HCT116 (cell line): ENCODE data around the gene RCC1. TPM values are rescaled to one million over a fixed set of nuclear protein-coding genes. Genes with fewer than 3 reads are reported as not detected.
"Not testable (repeated sequence)": the region's sequence is repeated elsewhere in the genome, so short reads cannot be mapped to it uniquely, and the experiment has no call there.

Experiments
- ATAC-seq: fragments of 200-7000 bp; cut with Tn5 transposase; 2 replicates; pipeline ENCODE4 v1.9.1; 2020; ENCODE audit warnings: mild to moderate bottlenecking, moderate library complexity
- BruUV-seq: library from RNA; stranded (reverse); fragments of 400-500 nt; replicated peaks from 2 replicates; lab custom pipeline; 2021; lab: Mats Ljungman, UMichigan
- CTCF ChIA-PET: fragments of 300-600 bp; sonication (Branson Sonifier 250); formaldehyde crosslinking; loops from one replicate; lab custom pipeline; 2021; ENCODE audit warnings: antibody characterized with exemption; lab: Charles Lee
- POLR2A ChIA-PET: fragments of 300-600, 350-600 bp; sonication (Branson Sonifier 250); formaldehyde crosslinking; loops from one replicate; lab custom pipeline; 2021; ENCODE audit warnings: antibody characterized with exemption; lab: Charles Lee
- RAD21 ChIA-PET, 2 experiments: fragments of 300-600 bp; sonication (Branson Sonifier 250); formaldehyde crosslinking; loops; one replicate each; lab custom pipeline; 2023; ENCODE audit warnings: low total read pairs in 2 of 2; ENCODE audit not compliant: uncharacterized antibody in 2 of 2, unreplicated experiment in 2 of 2, low non-redundant PET in 1 of 2; lab: Charles Lee
- DNase-seq: peaks from one replicate; pipeline ENCODE4 v3.0.0-alpha.2; 2010; ENCODE audit warnings: low read depth, low spot score
- H2AFZ ChIP-seq: fragments of 200-600 bp; shearing (Covaris generic), sonication (generic); 2 replicates; pipeline ENCODE4 v1.6.1; 2017; ENCODE audit warnings: low read depth, mixed run types, mixed read lengths, antibody characterized with exemption, low read length; ENCODE audit not compliant: poor library complexity, severe bottlenecking
- H3K27ac ChIP-seq: 2 replicates; pipeline ENCODE4 v1.5.1; 2012; ENCODE audit warnings: low read depth, low read length
- H3K27me3 ChIP-seq: fragments of 200-600 bp; sonication (generic); 2 replicates; pipeline ENCODE4 v1.6.1; 2016; ENCODE audit warnings: mixed run types, low read length, mixed read lengths; ENCODE audit not compliant: insufficient read depth
- H3K36me3 ChIP-seq, 2 experiments: fragments of 200-500 bp in 1 of 2; fragments of 200-600 bp in 1 of 2; sonication (Bioruptor generic) in 1 of 2; sonication (generic) in 1 of 2; 2 replicates each; pipeline versions ENCODE4 v1.5.1 to v1.6.1; 2014 to 2016; ENCODE audit warnings: low read length in 2 of 2, inconsistent platforms in 1 of 2, mixed read lengths in 1 of 2, mixed run types in 1 of 2; ENCODE audit not compliant: insufficient read depth in 2 of 2, control insufficient read depth in 1 of 2
- H3K4me1 ChIP-seq, 2 experiments: fragments of 200-600 bp in 1 of 2; sonication (generic) in 1 of 2; 2 replicates each; pipeline versions ENCODE4 v1.5.1 to v1.6.1; 2012 to 2017; ENCODE audit warnings: low read length in 2 of 2, inconsistent platforms in 1 of 2, mild to moderate bottlenecking in 1 of 2, mixed read lengths in 1 of 2, mixed run types in 1 of 2, moderate library complexity in 1 of 2; ENCODE audit not compliant: insufficient read depth in 2 of 2, control insufficient read depth in 1 of 2
- H3K4me2 ChIP-seq: fragments of 200-600 bp; sonication (generic); 2 replicates; pipeline ENCODE4 v1.6.1; 2017; ENCODE audit warnings: mixed run types, low read length, mixed read lengths
- H3K4me3 ChIP-seq, 2 experiments: fragments of 200-600 bp in 1 of 2; sonication (generic) in 1 of 2; replicated peaks in 1 of 2; 2 replicates each; pipeline ENCODE4 v1.5.1; 2011 to 2016; ENCODE audit warnings: low read length in 2 of 2, control low read depth in 1 of 2, low read depth in 1 of 2, mild to moderate bottlenecking in 1 of 2, mixed read lengths in 1 of 2, mixed run types in 1 of 2
- H3K79me2 ChIP-seq: fragments of 200-600 bp; sonication (generic); 2 replicates; pipeline ENCODE4 v1.6.1; 2017; ENCODE audit warnings: mild to moderate bottlenecking, mixed run types, low read length, moderate library complexity, mixed read lengths; ENCODE audit not compliant: insufficient read depth
- H3K9ac ChIP-seq: fragments of 200-600 bp; sonication (generic); 2 replicates; pipeline ENCODE4 v1.6.1; 2016; ENCODE audit warnings: low read length, mixed read lengths
- H3K9me2 ChIP-seq: fragments of 200-600 bp; sonication (generic), shearing (Covaris generic); 2 replicates; pipeline ENCODE4 v1.6.1; 2017; ENCODE audit warnings: mixed run types, mild to moderate bottlenecking, moderate library complexity; ENCODE audit not compliant: insufficient read depth
- H3K9me3 ChIP-seq, 2 experiments: fragments of 200-500 bp in 1 of 2; fragments of 200-600 bp in 1 of 2; sonication (Bioruptor generic) in 1 of 2; sonication (generic) in 1 of 2; 2 replicates each; pipeline ENCODE4 v1.6.1; 2014 to 2017; ENCODE audit warnings: low read length in 2 of 2, mixed read lengths in 2 of 2, inconsistent platforms in 1 of 2, low read depth in 1 of 2, mild to moderate bottlenecking in 1 of 2, mixed run types in 1 of 2, moderate library complexity in 1 of 2; ENCODE audit not compliant: control insufficient read depth in 1 of 2, insufficient read depth in 1 of 2
- H4K20me1 ChIP-seq: fragments of 200-600 bp; sonication (generic), shearing (Covaris generic); 2 replicates; pipeline ENCODE4 v1.6.1; 2017; ENCODE audit warnings: mixed run types, mild to moderate bottlenecking, moderate library complexity; ENCODE audit not compliant: insufficient read depth
- ATF3 ChIP-seq: IDR thresholded peaks from 2 replicates; pipeline ENCODE4 v1.6.1; 2012
- CEBPB ChIP-seq: IDR thresholded peaks from 2 replicates; pipeline ENCODE4 v1.6.1; 2012; ENCODE audit warnings: low read depth
- EGR1 ChIP-seq: IDR thresholded peaks from 2 replicates; pipeline ENCODE4 v1.6.1; 2012; ENCODE audit warnings: low read depth
- ELF1 ChIP-seq: IDR thresholded peaks from 2 replicates; pipeline ENCODE4 v1.6.1; 2012; ENCODE audit warnings: low read depth, borderline replicate concordance
- POLR2A ChIP-seq: IDR thresholded peaks from 2 replicates; pipeline ENCODE4 v1.7.0; 2011; ENCODE audit warnings: borderline replicate concordance; ENCODE audit not compliant: insufficient read depth, insufficient read length; ENCODE audit errors: extremely low read depth
- RAD21 ChIP-seq: IDR thresholded peaks from 2 replicates; pipeline ENCODE4 v1.6.1; 2012; ENCODE audit warnings: low read depth, mild to moderate bottlenecking
- REST ChIP-seq: IDR thresholded peaks from 2 replicates; pipeline ENCODE4 v1.6.1; 2012; ENCODE audit warnings: low read depth
- SIN3A ChIP-seq: IDR thresholded peaks from 2 replicates; pipeline ENCODE4 v1.6.1; 2012; ENCODE audit warnings: low read depth
- ZFX ChIP-seq: fragments of 450-650 bp; IDR thresholded peaks from 2 replicates; pipeline ENCODE4 v1.6.1; 2017
- intact Hi-C: fragments of 100-400 bp; cut with micrococcal nuclease; formaldehyde crosslinking; loops from 2 replicates; pipeline ENCODE4 v1.10.0; 2022
- total RNA-seq: library from RNA; stranded (reverse); gene quantifications from one replicate; pipeline ENCODE4 v1.2.1, GENCODE V29; 2021; ENCODE audit not compliant: unreplicated experiment
- TF ChIP-seq, protein P1 (sequence below): IDR thresholded peaks from 2 replicates; pipeline ENCODE4 v1.6.1; 2011; ENCODE audit warnings: mild to moderate bottlenecking, low read length, moderate library complexity; ENCODE audit not compliant: insufficient replicate concordance; ENCODE audit errors: extremely low read depth

RCC1 gene
- total RNA-seq, 1 experiment from 2014 or later: 124 TPM

GRCh38 chr1:28581531-28582247, 75.8 kb downstream of the RCC1 start (continued):
- TF ChIP-seq REST (no peak), POLR2A (peak; percentile 99), EGR1 (peak; percentile 39; the same call in 1 of the 2 replicates), ELF1 (no peak), CEBPB (no peak), SIN3A (peak; percentile 100)

GRCh38 chr1:28582248-28582615, 76.4 kb downstream of the RCC1 start:
- intact Hi-C loops: no loop called here
- ChIA-PET POLR2A (interaction anchor here (0.7 to 2.8 kb wide), 37 partner anchors 8 to 348 kb away, joined by 3 to 27 read pairs (median 4); partner anchors contain the start of genes ATP5IF1, EPB41, MED18 and PHACTR4), CTCF (interaction anchor here (0.5 to 1.5 kb wide), 3 partner anchors 21 to 718 kb away, joined by 3 to 10 read pairs (median 3); no protein-coding TSS in a partner anchor), RAD21 (interaction anchor here in 1 of 2 experiments (0.5 kb wide), 1 partner anchor 42 kb away, joined by 4 read pairs; no protein-coding TSS in a partner anchor)
- H3K36me3 ChIP-seq: peaks cover 21 to 40% of the 10 kb centered on the region in 2 experiments; a peak in 3 of 4 replicates
- ATAC-seq (peak; percentile 15; the same call in 1 of the 2 replicates), DNase-seq (no peak)
- peak overlapping the region; percentile 97 to 99 for H3K4me3 ChIP-seq
- no peaks in the 10 kb centered on the region for H3K9me2 ChIP-seq
- H3K27me3 ChIP-seq: no peaks in the 10 kb centered on the region
- H4K20me1 ChIP-seq: peaks cover 29% of the 10 kb centered on the region; the same call in 1 of the 2 replicates
- H3K9me3 ChIP-seq: no peaks in the 10 kb centered on the region
- H3K4me1 ChIP-seq: peaks cover 9 to 29% of the 10 kb centered on the region in 2 experiments; a peak in 3 of 4 replicates
- TSS peak; percentile 98 for BruUV-seq
- peaks cover 32% of the 10 kb centered on the region for H3K79me2 ChIP-seq
- no peak overlapping the region for H2AFZ ChIP-seq
- peak overlapping the region; percentile 85 for H3K4me2 ChIP-seq
- TF ChIP-seq RAD21: no peak
- TF ChIP-seq ELF1: no peak
- TF ChIP-seq, protein P1, sequence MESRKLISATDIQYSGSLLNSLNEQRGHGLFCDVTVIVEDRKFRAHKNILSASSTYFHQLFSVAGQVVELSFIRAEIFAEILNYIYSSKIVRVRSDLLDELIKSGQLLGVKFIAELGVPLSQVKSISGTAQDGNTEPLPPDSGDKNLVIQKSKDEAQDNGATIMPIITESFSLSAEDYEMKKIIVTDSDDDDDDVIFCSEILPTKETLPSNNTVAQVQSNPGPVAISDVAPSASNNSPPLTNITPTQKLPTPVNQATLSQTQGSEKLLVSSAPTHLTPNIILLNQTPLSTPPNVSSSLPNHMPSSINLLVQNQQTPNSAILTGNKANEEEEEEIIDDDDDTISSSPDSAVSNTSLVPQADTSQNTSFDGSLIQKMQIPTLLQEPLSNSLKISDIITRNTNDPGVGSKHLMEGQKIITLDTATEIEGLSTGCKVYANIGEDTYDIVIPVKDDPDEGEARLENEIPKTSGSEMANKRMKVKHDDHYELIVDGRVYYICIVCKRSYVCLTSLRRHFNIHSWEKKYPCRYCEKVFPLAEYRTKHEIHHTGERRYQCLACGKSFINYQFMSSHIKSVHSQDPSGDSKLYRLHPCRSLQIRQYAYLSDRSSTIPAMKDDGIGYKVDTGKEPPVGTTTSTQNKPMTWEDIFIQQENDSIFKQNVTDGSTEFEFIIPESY: no peak
- no peak for TF ChIP-seq ZFX
- no peak for TF ChIP-seq ATF3
- H3K9ac ChIP-seq: peak overlapping the region; percentile 96
- peak overlapping the region; percentile 93 for H3K27ac ChIP-seq

GRCh38 chr1:28586585-28587391, 80.9 kb downstream of the RCC1 start:
- H3K27ac ChIP-seq, H3K36me3 ChIP-seq, POLR2A ChIA-PET, H3K4me3 ChIP-seq, H2AFZ ChIP-seq, H3K9me2 ChIP-seq, H3K9ac ChIP-seq, BruUV-seq, ATAC-seq, H3K9me3 ChIP-seq, DNase-seq, intact Hi-C loops, H3K79me2 ChIP-seq, RAD21 ChIA-PET, H3K4me2 ChIP-seq, CTCF ChIA-PET, H4K20me1 ChIP-seq, H3K27me3 ChIP-seq: not testable (repeated sequence)
- peaks cover 0 to 12% of the 10 kb centered on the region in 2 experiments; a peak in 2 of 4 replicates for H3K4me1 ChIP-seq
